ENCODE results near the gene SLC26A2. TPM values are rescaled to one million over a fixed set of nuclear protein-coding genes. Genes with fewer than 3 reads are reported as not detected.
A peak's percentile ranks its signal among the peaks of the same experiment; 100 is the strongest.

Gene SLC26A2
- total RNA-seq, result 10 to 100 TPM; 19.4 to 31.0 TPM

DNA sequence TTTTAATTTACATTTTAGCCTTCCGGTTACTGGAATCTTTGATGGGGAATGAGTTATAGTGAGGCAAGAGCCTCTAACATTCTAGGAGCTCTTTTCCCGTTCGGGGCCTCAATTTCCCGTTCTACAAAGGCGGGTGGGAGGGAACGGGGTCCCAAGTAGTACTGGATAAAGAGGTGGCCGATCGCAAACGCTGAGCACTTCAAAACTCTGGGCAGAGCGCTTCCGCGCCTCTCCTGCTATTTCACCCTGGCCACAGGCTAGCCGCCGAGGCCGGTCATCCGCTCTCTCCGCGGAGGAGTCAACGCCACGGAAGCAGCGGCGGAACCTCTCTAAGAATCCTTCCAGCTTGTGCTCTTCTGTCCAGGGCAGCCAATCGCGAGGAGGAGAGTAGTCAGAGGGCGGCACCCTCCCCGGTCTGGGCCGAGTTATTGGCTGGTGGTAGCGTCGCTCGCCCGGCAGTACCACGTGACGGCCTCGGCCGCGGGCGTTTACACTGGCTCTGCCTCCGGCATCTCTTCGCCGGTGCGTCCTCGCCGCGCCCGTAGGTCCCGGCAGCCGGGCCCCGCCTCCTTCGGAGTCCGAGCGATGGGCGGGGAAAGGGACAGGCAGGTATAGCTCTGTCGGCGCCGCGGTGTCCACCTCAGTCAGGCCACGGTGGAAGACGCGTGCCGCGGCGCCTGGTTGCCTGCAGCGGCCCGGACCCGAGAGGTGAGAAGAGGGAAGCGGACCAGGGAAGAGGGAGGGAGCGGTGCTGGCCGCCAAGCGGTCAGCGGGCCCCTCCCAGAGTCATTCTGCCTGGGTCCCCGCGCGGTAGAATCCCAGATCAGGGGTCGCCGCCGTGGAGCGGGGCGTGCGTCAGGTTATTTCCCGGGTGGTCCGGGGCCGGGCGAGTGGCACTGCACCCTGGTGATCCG, at the start of gene SLC26A2:
SLC26A2 (plus strand) TSS at position 487 of the 914 bp plus-strand sequence. CDS start 16,895 bp downstream, outside the sequence.
- WGBS, result 1% methylated on average over 58 of the region's 84 CpGs
- no peaks in the 10 kb centered on the region for H3K27me3 ChIP-seq (replicated peaks; ENCODE audit: insufficient read depth)

DNA sequence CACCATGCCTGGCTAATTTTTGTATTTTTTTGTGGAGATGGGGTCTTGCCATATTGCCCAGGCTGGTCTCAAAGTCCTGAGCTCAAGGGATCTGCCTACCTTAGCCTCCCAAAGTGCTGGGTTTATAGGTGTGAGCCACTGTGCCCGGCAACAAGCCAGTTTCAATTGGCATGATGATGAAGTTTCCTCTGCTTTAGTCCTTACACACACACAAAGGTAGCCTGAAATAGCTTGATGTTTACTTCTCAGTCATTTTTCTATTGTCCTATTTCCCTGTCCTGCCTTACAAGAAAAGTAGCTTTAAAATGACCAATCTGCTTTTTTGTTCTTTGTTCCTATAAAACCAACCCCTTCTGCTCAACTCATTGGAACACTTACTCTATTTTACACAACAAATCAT, 49.5 kb upstream of the SLC26A2 start:
- H3K36me3 ChIP-seq, result no peaks in the 10 kb centered on the region
- TF ChIP-seq, protein P1, sequence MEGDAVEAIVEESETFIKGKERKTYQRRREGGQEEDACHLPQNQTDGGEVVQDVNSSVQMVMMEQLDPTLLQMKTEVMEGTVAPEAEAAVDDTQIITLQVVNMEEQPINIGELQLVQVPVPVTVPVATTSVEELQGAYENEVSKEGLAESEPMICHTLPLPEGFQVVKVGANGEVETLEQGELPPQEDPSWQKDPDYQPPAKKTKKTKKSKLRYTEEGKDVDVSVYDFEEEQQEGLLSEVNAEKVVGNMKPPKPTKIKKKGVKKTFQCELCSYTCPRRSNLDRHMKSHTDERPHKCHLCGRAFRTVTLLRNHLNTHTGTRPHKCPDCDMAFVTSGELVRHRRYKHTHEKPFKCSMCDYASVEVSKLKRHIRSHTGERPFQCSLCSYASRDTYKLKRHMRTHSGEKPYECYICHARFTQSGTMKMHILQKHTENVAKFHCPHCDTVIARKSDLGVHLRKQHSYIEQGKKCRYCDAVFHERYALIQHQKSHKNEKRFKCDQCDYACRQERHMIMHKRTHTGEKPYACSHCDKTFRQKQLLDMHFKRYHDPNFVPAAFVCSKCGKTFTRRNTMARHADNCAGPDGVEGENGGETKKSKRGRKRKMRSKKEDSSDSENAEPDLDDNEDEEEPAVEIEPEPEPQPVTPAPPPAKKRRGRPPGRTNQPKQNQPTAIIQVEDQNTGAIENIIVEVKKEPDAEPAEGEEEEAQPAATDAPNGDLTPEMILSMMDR (IDR thresholded peaks at IDR 0.05), result no peak
- TF ChIP-seq POLR2AphosphoS5 (IDR thresholded peaks at IDR 0.05), result peak; percentile 87

More for the DNA sequence above, at the start of gene SLC26A2:
- no peaks in the 10 kb centered on the region for H3K4me1 ChIP-seq (replicated peaks)
- H3K27ac ChIP-seq, result peak within 1 kb of the TSS; percentile 87 to 92
- peak within 1 kb of the TSS; percentile 77 for H3K4me3 ChIP-seq
- TF ChIP-seq, protein P1 (IDR thresholded peaks at IDR 0.05), result peak in 2 of 4 experiments; percentile 2 to 23
- TF ChIP-seq POLR2AphosphoS5 (IDR thresholded peaks at IDR 0.05), result peak; percentile 98
- peak; percentile 92 for TF ChIP-seq POLR2A (IDR thresholded peaks at IDR 0.05)
- intact Hi-C loops (cut with DNase I), result loop anchor here (2.0 to 5.0 kb wide), 4 partner anchors 108 to 323 kb away; no protein-coding TSS in a partner anchor
- peak; percentile 99 for DNase-seq (ENCODE audit: low spot score)
- no peaks in the 10 kb centered on the region for H3K9me3 ChIP-seq
- H3K36me3 ChIP-seq, result no peaks in the 10 kb centered on the region

DNA sequence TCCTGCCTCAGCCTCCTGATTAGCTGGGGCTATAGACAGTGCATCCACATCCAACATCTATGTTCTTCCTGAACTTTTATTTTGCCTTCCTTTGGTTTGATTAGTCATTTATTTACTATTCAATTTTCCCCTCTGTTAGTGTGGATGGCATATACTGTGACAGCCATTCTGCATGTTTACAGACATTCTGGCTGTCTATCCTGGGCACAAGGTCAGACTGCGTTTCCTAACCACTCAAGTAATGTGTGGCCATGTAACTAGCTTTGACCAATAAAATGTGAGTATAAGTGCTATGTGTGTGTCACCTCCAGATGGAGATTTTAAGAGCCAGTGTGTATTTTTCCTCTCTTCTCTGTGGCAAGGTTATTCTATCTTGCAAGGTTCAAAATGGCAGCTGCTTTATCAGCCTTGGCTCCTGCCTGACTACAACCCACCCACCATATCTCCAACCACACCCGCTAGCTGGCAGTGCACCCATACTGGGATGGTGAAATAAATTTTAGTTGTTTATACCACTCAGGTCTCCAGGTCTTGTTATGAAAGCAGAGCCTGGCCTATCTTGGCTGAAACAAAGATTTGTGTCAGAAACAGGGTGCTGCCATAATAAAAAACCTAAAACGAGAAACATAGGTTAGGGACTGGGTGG, 48.2 kb upstream of the SLC26A2 start:
- Histone ChIP-seq H3K9me3 (no peaks in the 10 kb centered on the region), H3K27ac (no peak overlapping the region), H3K4me1 (replicated peaks) (no peaks in the 10 kb centered on the region), H3K4me3 (no peak overlapping the region), H3K27me3 (replicated peaks; ENCODE audit: insufficient read depth) (no peaks in the 10 kb centered on the region), H3K36me3 (no peaks in the 10 kb centered on the region)
- no peak for DNase-seq (ENCODE audit: low spot score)
- intact Hi-C loops (cut with DNase I), result no loop called here
- TF ChIP-seq POLR2A (IDR thresholded peaks at IDR 0.05) (no peak), POLR2AphosphoS5 (IDR thresholded peaks at IDR 0.05) (no peak)
- TF ChIP-seq, protein P1 (IDR thresholded peaks at IDR 0.05), result no peak
- WGBS, result 88% methylated on average over 3 of the region's 3 CpGs

More for the DNA sequence above, 49.5 kb upstream of the SLC26A2 start:
- intact Hi-C loops (cut with DNase I), result no loop called here
- WGBS, result 30% methylated on average over 1 of the region's 1 CpG
- H3K27ac ChIP-seq, result peak overlapping the region; percentile 42 to 55
- no peaks in the 10 kb centered on the region for H3K4me1 ChIP-seq (replicated peaks)
- H3K9me3 ChIP-seq, result no peaks in the 10 kb centered on the region
- H3K4me3 ChIP-seq, result no peak overlapping the region
- peak; percentile 82 for DNase-seq (ENCODE audit: low spot score)
- no peaks in the 10 kb centered on the region for H3K27me3 ChIP-seq (replicated peaks; ENCODE audit: insufficient read depth)

DNA sequence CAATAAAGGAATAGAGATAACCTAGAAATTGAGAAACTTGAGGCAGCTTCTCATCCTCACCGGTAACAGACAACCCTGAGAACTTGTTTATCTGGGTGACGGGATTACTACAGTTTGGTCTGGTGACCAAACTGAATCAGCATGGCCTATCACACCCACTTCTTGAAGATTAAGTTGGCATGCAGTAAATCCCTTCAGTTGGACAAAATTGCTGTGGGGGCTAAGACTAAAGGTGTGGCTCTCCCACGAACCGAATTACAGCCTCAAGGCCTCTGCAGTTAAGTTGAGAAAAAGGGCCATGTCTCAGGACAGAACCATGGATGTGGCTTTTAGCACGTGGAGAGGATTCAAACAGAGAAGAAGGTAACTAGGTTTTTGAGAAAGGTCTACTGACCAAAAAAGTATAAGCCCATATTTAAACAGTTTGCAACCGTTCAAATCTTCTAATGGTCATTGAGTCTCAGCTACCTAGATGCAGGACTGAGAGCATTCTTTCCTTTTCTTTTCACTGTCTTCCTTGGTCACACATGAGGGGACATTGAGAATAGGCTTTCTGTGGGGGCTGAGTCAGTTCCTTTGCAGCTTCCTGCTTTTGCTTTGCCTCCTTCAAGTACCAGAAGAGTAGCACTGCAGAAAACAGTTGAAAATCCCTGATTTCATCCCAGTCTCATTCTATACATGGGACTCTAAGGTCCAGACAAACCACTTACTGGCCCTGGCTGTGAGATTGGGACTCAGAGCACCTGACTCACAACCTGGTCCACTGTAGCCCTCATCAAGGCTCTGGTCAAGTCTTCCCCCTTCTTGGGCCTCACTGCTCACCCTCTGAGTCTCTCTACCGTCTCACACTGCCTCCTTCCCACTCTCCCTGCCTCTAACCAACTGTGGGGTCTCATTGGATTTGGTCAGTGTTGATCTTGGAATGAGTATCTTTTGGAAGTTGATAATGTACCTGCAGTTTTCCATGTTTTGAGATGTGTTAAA, 46.8 kb upstream of the SLC26A2 start:
- Histone ChIP-seq H3K36me3 (no peaks in the 10 kb centered on the region), H3K4me3 (no peak overlapping the region), H3K27ac (no peak overlapping the region), H3K4me1 (replicated peaks) (no peaks in the 10 kb centered on the region), H3K9me3 (no peaks in the 10 kb centered on the region), H3K27me3 (replicated peaks; ENCODE audit: insufficient read depth) (no peaks in the 10 kb centered on the region)
- WGBS, result 86% methylated on average over 7 of the region's 7 CpGs
- TF ChIP-seq, protein P1 (IDR thresholded peaks at IDR 0.05), result no peak
- no peak for TF ChIP-seq POLR2AphosphoS5 (IDR thresholded peaks at IDR 0.05)
- TF ChIP-seq POLR2A (IDR thresholded peaks at IDR 0.05), result no peak
- DNase-seq (ENCODE audit: low spot score), result no peak
- intact Hi-C loops (cut with DNase I), result no loop called here
